Measurements from ENCODE around the gene SLC38A3. TPM values are rescaled to one million over a fixed set of nuclear protein-coding genes. Genes with fewer than 3 reads are reported as not detected.

The SLC38A3 gene
- total and polyA plus RNA-seq, 9 of the 15 experiments (the other 6 are each of a cell fraction or from before 2014, with no cell fraction given) = 0.09 to 0.38 (median 0.16) TPM; not detected in 6

- TF ChIP-seq THRB (CRISPR knock-in tag; conservative IDR thresholded peaks at IDR 0.05) (no peak), ZBTB9 (CRISPR knock-in tag; IDR thresholded peaks at IDR 0.05) (no peak), SOX6 (IDR thresholded peaks at IDR 0.05) (no peak)
Measured at GRCh38 chr3:50214824-50215223, 9.8 kb downstream of the SLC38A3 start (continued).

- BruUV-seq (replicated peaks) = no TSS peak
- H4K20me1 ChIP-seq (replicated peaks; ENCODE audit: control insufficient read depth, insufficient read depth, low read length) = no peaks in the 10 kb centered on the region
- POLR2A ChIA-PET = interaction anchor here (0.6 kb wide), 1 partner anchor 122 kb away, joined by 3 read pairs; no protein-coding TSS in a partner anchor
- peaks cover 3 to 37% of the 10 kb centered on the region in 2 experiments; a peak in 3 of 5 replicates for H3K27me3 ChIP-seq (ENCODE audit: control insufficient read depth in 2 of 2, insufficient read depth in 2 of 2, low read length in 2 of 2)
- peak overlapping the region in 1 of 2 experiments; percentile 58; a peak in 2 of 4 replicates for H3K9ac ChIP-seq (ENCODE audit: insufficient read depth in 1 of 2, low read depth in 2 of 2, low read length in 2 of 2)
- DNase-seq (ENCODE audit: extremely low read depth in 1 of 4, low spot score in 3 of 4) = no peak
- no peaks in the 10 kb centered on the region for H3K36me3 ChIP-seq (ENCODE audit: control insufficient read depth, insufficient read depth, low read length)
- intact Hi-C loops (cut with micrococcal nuclease) (no loop called here), in situ Hi-C loops (cut with MboI) (no loop called here)
- H3K4me2 ChIP-seq (ENCODE audit: insufficient read depth, low read length) = no peak overlapping the region
- H3K4me3 ChIP-seq = no peak overlapping the region
- H3K79me2 ChIP-seq (ENCODE audit: control insufficient read depth, insufficient read depth, low read length) = no peaks in the 10 kb centered on the region
- no peak overlapping the region for H2AFZ ChIP-seq (ENCODE audit: low read depth, low read length)
- no peaks in the 10 kb centered on the region; a peak in 1 of 5 replicates for H3K4me1 ChIP-seq (replicated peaks in 1 of 2; ENCODE audit: control insufficient read depth in 2 of 2, insufficient read depth in 2 of 2, low read length in 2 of 2)
- no peak for FAIRE-seq
- H3K9me1 ChIP-seq (ENCODE audit: control insufficient read depth, insufficient read depth, low read length) = no peaks in the 10 kb centered on the region
- H3K27ac ChIP-seq (ENCODE audit: extremely low read depth, low read depth, low read length) = no peak overlapping the region
- CTCF ChIA-PET (ENCODE audit: low intra/inter-chr PET ratio) = no interaction called here
- WGBS (ENCODE audit: insufficient coverage, low coverage, missing lambda C conversion rate) = 2% methylated on average over 5 of the region's 9 CpGs
- H3K9me3 ChIP-seq (replicated peaks; ENCODE audit: control insufficient read depth, insufficient read depth, low read depth, low read length) = no peaks in the 10 kb centered on the region
- ATAC-seq = no peak
- no peak for TF ChIP-seq MBD2 (IDR thresholded peaks at IDR 0.05; ENCODE audit: borderline replicate concordance, low read depth)
- TF ChIP-seq, protein P1, sequence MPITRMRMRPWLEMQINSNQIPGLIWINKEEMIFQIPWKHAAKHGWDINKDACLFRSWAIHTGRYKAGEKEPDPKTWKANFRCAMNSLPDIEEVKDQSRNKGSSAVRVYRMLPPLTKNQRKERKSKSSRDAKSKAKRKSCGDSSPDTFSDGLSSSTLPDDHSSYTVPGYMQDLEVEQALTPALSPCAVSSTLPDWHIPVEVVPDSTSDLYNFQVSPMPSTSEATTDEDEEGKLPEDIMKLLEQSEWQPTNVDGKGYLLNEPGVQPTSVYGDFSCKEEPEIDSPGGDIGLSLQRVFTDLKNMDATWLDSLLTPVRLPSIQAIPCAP (CRISPR knock-in tag; IDR thresholded peaks at IDR 0.05; ENCODE audit: borderline replicate concordance) = no peak
- TF ChIP-seq NR3C1 (CRISPR knock-in tag; IDR thresholded peaks at IDR 0.05) = no peak
- no peak for TF ChIP-seq ZFX (CRISPR knock-in tag; IDR thresholded peaks at IDR 0.05)
- no peak for TF ChIP-seq XRCC3 (IDR thresholded peaks at IDR 0.05)
- no peak for TF ChIP-seq HCFC1 (IDR thresholded peaks at IDR 0.05; ENCODE audit: low read depth, low read length)
- TF ChIP-seq, protein P2, sequence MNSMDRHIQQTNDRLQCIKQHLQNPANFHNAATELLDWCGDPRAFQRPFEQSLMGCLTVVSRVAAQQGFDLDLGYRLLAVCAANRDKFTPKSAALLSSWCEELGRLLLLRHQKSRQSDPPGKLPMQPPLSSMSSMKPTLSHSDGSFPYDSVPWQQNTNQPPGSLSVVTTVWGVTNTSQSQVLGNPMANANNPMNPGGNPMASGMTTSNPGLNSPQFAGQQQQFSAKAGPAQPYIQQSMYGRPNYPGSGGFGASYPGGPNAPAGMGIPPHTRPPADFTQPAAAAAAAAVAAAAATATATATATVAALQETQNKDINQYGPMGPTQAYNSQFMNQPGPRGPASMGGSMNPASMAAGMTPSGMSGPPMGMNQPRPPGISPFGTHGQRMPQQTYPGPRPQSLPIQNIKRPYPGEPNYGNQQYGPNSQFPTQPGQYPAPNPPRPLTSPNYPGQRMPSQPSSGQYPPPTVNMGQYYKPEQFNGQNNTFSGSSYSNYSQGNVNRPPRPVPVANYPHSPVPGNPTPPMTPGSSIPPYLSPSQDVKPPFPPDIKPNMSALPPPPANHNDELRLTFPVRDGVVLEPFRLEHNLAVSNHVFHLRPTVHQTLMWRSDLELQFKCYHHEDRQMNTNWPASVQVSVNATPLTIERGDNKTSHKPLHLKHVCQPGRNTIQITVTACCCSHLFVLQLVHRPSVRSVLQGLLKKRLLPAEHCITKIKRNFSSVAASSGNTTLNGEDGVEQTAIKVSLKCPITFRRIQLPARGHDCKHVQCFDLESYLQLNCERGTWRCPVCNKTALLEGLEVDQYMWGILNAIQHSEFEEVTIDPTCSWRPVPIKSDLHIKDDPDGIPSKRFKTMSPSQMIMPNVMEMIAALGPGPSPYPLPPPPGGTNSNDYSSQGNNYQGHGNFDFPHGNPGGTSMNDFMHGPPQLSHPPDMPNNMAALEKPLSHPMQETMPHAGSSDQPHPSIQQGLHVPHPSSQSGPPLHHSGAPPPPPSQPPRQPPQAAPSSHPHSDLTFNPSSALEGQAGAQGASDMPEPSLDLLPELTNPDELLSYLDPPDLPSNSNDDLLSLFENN (IDR thresholded peaks at IDR 0.05; ENCODE audit: low read depth in 2 of 2, low read length in 2 of 2) = no peak
- TF ChIP-seq, protein P3, sequence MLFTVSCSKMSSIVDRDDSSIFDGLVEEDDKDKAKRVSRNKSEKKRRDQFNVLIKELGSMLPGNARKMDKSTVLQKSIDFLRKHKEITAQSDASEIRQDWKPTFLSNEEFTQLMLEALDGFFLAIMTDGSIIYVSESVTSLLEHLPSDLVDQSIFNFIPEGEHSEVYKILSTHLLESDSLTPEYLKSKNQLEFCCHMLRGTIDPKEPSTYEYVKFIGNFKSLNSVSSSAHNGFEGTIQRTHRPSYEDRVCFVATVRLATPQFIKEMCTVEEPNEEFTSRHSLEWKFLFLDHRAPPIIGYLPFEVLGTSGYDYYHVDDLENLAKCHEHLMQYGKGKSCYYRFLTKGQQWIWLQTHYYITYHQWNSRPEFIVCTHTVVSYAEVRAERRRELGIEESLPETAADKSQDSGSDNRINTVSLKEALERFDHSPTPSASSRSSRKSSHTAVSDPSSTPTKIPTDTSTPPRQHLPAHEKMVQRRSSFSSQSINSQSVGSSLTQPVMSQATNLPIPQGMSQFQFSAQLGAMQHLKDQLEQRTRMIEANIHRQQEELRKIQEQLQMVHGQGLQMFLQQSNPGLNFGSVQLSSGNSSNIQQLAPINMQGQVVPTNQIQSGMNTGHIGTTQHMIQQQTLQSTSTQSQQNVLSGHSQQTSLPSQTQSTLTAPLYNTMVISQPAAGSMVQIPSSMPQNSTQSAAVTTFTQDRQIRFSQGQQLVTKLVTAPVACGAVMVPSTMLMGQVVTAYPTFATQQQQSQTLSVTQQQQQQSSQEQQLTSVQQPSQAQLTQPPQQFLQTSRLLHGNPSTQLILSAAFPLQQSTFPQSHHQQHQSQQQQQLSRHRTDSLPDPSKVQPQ (CRISPR knock-in tag; IDR thresholded peaks at IDR 0.05; ENCODE audit: borderline replicate concordance) = no peak
Measured at GRCh38 chr3:50215529-50215928, 10.5 kb downstream of the SLC38A3 start.

Measured in K562 (cell line).